GM12878 (cell line): ENCODE measurements around the gene C2orf68. TPM values are rescaled to one million over a fixed set of nuclear protein-coding genes. Genes with fewer than 3 reads are reported as not detected.

Source experiments
- BACH1 ChIP-seq: fragments of 450-650 bp; IDR thresholded peaks from 2 replicates; pipeline ENCODE4 v1.6.1; 2017; ENCODE audit warnings: mild to moderate bottlenecking, borderline replicate concordance
- BCLAF1 ChIP-seq: fragments of 450-650 bp; IDR thresholded peaks from 2 replicates; pipeline ENCODE4 v1.6.1; 2017; ENCODE audit warnings: antibody characterized with exemption, mild to moderate bottlenecking, moderate library complexity
- CBFB ChIP-seq: IDR thresholded peaks from 2 replicates; pipeline ENCODE4 v1.6.1; 2016; ENCODE audit warnings: antibody characterized with exemption, low read depth
- HCFC1 ChIP-seq: fragments of 150-350 bp; IDR thresholded peaks from 2 replicates; pipeline ENCODE4 v1.6.1; 2014; ENCODE audit warnings: low read length
- HSF1 ChIP-seq: fragments of 150-350 bp; IDR thresholded peaks from 2 replicates; pipeline ENCODE4 v1.6.1; 2014; ENCODE audit warnings: mild to moderate bottlenecking, low read depth, low read length
- IKZF2 ChIP-seq, 2 experiments: fragments of 450-650 bp; IDR thresholded peaks; 2 replicates each; pipeline ENCODE4 v1.6.1; 2017; ENCODE audit warnings: mild to moderate bottlenecking in 2 of 2, moderate library complexity in 2 of 2
- IRF5 ChIP-seq: fragments of 450-650 bp; IDR thresholded peaks from 2 replicates; pipeline ENCODE4 v1.6.1; 2017; ENCODE audit warnings: borderline replicate concordance
- JUNB ChIP-seq: IDR thresholded peaks from 2 replicates; pipeline ENCODE4 v1.6.1; 2016; ENCODE audit warnings: antibody characterized with exemption, mild to moderate bottlenecking
- MEF2A ChIP-seq: IDR thresholded peaks from 2 replicates; pipeline ENCODE4 v1.6.1; 2011; ENCODE audit warnings: low read depth, mild to moderate bottlenecking, low read length, moderate library complexity; ENCODE audit not compliant: insufficient read depth
- NKRF ChIP-seq: fragments of 450-650 bp; conservative IDR thresholded peaks from 2 replicates; pipeline ENCODE4 v1.6.1; 2017; ENCODE audit warnings: mild to moderate bottlenecking, moderate library complexity
- NRF1 ChIP-seq: conservative IDR thresholded peaks from 2 replicates; pipeline ENCODE4 v1.6.1; 2011; ENCODE audit warnings: mild to moderate bottlenecking, low read depth, low read length, improper control_type of control experiment
- POLR2AphosphoS5 ChIP-seq: IDR thresholded peaks from 2 replicates; pipeline ENCODE4 v1.6.1; 2011; ENCODE audit warnings: mild to moderate bottlenecking, low read length, inconsistent platforms
- SMARCA5 ChIP-seq: fragments of 450-650 bp; IDR thresholded peaks from 2 replicates; pipeline ENCODE4 v1.6.1; 2017; ENCODE audit warnings: mild to moderate bottlenecking
- YY1 ChIP-seq: IDR thresholded peaks from 2 replicates; pipeline ENCODE4 v1.6.1; 2011; ENCODE audit warnings: low read depth, mild to moderate bottlenecking, low read length
- ZBED1 ChIP-seq: IDR thresholded peaks from 2 replicates; pipeline ENCODE4 v1.6.1; 2016; ENCODE audit warnings: borderline replicate concordance
- ZBTB4 ChIP-seq: fragments of 450-650 bp; formaldehyde crosslinking; IDR thresholded peaks from 2 replicates; pipeline ENCODE4 v1.4.0; 2022; ENCODE audit warnings: mild to moderate bottlenecking, moderate library complexity
- polyA plus RNA-seq, 11 experiments: library from polyadenylated mRNA; depleted of rRNA in 4 of 11; unstranded in 6 of 11; stranded (reverse) in 5 of 11; fragments of >200 nt; fragmentation: Nextera tagmentation in 4 of 11; fragmentation: Illumina TruSeq in 1 of 11; extraction: Ambion mirVana in 4 of 11; extraction: Trizol in 1 of 11; gene quantifications; 1 replicate in 1 of 11; 2 replicates in 10 of 11; pipeline versions ENCODE4 v1.2.1 to v1.2.3, GENCODE V29; 2011 to 2016; ENCODE audit warnings: inconsistent platforms in 2 of 11, missing spikeins in 2 of 11, low read depth in 1 of 11
- total RNA-seq, 4 experiments: library from RNA; depleted of rRNA in 3 of 4; stranded (reverse); fragments of >200 nt in 3 of 4; fragmentation: Illumina TruSeq in 1 of 4; extraction: Trizol in 1 of 4; gene quantifications; 2 replicates each; pipeline versions ENCODE4 v1.2.1 to v1.2.3, GENCODE V29; 2013 to 2021

Gene C2orf68
- total and polyA plus RNA-seq, 10 of the 15 experiments (the other 5 are each of a cell fraction or from before 2014, with no cell fraction given): 12.7 to 56.1 (median 28.4) TPM

GRCh38 chr2:85611705-85612587 is at the start of gene C2orf68 (continued):
- peak in 1 of 2 experiments; percentile 14; a peak in 1 of 4 replicates for TF ChIP-seq IKZF2 (IDR thresholded peaks at IDR 0.05)
- TF ChIP-seq BACH1: peak; percentile 44; the same call in 1 of the 2 replicates
- peak; percentile 89 for TF ChIP-seq POLR2AphosphoS5
- TF ChIP-seq MEF2A: 0 out of 2 replicates have a peak, but pooled peaks have one; percentile 4
- TF ChIP-seq HCFC1: peak; percentile 67
- TF ChIP-seq ZBTB4 (CRISPR knock-in tag): no peak
- TF ChIP-seq CBFB: peak; percentile 31; the same call in 1 of the 2 replicates
- TF ChIP-seq IRF5: no peak
- TF ChIP-seq NKRF: peak; percentile 85
- TF ChIP-seq YY1: peak; percentile 65
- peak; percentile 27; the same call in 1 of the 2 replicates for TF ChIP-seq ZBED1
- no peak for TF ChIP-seq SMARCA5
- no peak for TF ChIP-seq JUNB
- TF ChIP-seq HSF1: no peak
- no peak for TF ChIP-seq BCLAF1
- no peak for TF ChIP-seq NRF1
- TF ChIP-seq, all 136 proteins: peak for 44
